ENCODE measurements around the gene SEC14L1. TPM values are rescaled to one million over a fixed set of nuclear protein-coding genes. Genes with fewer than 3 reads are reported as not detected.

SEC14L1 gene
- total RNA-seq, 1 experiment from 2014 or later: 25.8 TPM

DNA sequence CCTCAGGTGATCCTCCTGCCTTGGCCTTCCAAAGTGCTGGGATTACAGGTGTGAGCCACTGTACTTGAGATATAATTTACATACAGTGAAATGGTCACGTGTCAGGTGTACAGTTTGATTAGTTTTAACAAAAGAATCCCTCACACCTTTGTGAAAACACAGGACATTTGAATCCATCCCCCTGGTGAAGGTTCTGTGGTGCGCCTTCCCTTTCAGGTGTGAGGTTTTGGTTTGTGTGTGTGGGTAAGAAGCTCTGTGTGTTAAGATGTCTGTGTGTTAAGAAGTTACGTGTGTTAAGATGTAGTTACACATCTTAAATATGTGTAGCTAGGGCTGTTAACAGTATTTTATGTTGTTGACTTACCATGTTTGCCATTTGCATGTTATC, 4.4 kb downstream of the SEC14L1 start:
- intact Hi-C loops (cut with micrococcal nuclease): no loop called here
- TF ChIP-seq, protein P1, sequence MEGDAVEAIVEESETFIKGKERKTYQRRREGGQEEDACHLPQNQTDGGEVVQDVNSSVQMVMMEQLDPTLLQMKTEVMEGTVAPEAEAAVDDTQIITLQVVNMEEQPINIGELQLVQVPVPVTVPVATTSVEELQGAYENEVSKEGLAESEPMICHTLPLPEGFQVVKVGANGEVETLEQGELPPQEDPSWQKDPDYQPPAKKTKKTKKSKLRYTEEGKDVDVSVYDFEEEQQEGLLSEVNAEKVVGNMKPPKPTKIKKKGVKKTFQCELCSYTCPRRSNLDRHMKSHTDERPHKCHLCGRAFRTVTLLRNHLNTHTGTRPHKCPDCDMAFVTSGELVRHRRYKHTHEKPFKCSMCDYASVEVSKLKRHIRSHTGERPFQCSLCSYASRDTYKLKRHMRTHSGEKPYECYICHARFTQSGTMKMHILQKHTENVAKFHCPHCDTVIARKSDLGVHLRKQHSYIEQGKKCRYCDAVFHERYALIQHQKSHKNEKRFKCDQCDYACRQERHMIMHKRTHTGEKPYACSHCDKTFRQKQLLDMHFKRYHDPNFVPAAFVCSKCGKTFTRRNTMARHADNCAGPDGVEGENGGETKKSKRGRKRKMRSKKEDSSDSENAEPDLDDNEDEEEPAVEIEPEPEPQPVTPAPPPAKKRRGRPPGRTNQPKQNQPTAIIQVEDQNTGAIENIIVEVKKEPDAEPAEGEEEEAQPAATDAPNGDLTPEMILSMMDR (IDR thresholded peaks at IDR 0.05; ENCODE audit: unreplicated experiment): no peak
- no peaks in the 10 kb centered on the region for H3K27me3 Mint-ChIP-seq (ENCODE audit: insufficient read depth, unreplicated experiment)
- CTCF ChIA-PET: interaction anchor here (0.6 kb wide), 1 partner anchor 28 kb away, joined by 3 read pairs; no protein-coding TSS in a partner anchor
- no peak for DNase-seq (ENCODE audit: unreplicated experiment)
- H3K4me3 Mint-ChIP-seq (ENCODE audit: unreplicated experiment): no peak overlapping the region
- peaks cover 13% of the 10 kb centered on the region for H3K4me1 Mint-ChIP-seq (ENCODE audit: insufficient read depth, unreplicated experiment)
- H3K27ac Mint-ChIP-seq (ENCODE audit: low read depth, unreplicated experiment): no peak overlapping the region
- no TSS peak for BruUV-seq (replicated peaks)
- POLR2A ChIA-PET: interaction anchor here (0.9 kb wide), 1 partner anchor 19 kb away, joined by 3 read pairs; no protein-coding TSS in a partner anchor
- H3K36me3 Mint-ChIP-seq (ENCODE audit: insufficient read depth, unreplicated experiment): peaks cover 14% of the 10 kb centered on the region
- H3K9me3 Mint-ChIP-seq (ENCODE audit: unreplicated experiment): no peaks in the 10 kb centered on the region

DNA sequence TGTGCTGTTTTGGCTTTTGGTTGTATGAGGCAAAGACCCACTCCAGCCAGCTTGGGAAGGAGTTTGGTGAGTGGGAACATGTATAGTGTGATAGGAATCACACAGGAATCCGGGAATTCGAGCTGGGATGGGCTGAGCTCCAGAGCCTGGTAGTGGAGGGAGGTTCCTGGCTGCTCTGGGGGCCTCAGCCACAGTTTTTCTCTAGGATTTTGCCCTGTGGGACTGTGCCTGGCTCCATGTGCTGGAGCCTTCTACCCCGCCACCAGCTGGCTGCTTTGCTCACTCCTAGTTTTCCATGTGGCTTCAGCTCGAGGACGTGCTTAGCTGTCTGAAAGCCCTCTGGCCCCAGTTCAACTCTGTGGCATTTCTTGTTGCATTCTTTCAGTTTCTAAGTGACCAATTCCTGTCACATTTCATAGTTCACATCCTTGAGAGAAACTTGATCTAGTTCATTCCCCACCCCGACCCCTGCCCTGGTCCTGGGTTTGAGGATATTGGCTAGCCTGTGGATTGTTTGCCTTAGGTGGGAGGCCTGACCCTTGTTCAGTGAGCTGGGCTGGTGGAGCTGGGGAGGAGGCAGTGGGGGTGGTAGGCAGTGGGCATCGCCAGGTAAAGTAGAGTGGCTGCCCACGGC, 5.0 kb downstream of the SEC14L1 start:
- TF ChIP-seq, protein P1 (IDR thresholded peaks at IDR 0.05; ENCODE audit: unreplicated experiment): no peak
- Mint-ChIP-seq H3K4me1 (ENCODE audit: insufficient read depth, unreplicated experiment) (peaks cover 13% of the 10 kb centered on the region), H3K4me3 (ENCODE audit: unreplicated experiment) (no peak overlapping the region), H3K27me3 (ENCODE audit: insufficient read depth, unreplicated experiment) (no peaks in the 10 kb centered on the region), H3K36me3 (ENCODE audit: insufficient read depth, unreplicated experiment) (peaks cover 18% of the 10 kb centered on the region), H3K9me3 (ENCODE audit: unreplicated experiment) (no peaks in the 10 kb centered on the region), H3K27ac (ENCODE audit: low read depth, unreplicated experiment) (no peak overlapping the region)
- ChIA-PET CTCF (interaction anchor here (0.6 to 0.7 kb wide), 2 partner anchors 28 to 59 kb away, joined by 3 read pairs; no protein-coding TSS in a partner anchor), POLR2A (interaction anchor here (0.9 kb wide), 1 partner anchor 20 kb away, joined by 3 read pairs; no protein-coding TSS in a partner anchor)
- no TSS peak for BruUV-seq (replicated peaks)
- no peak for DNase-seq (ENCODE audit: unreplicated experiment)
- intact Hi-C loops (cut with micrococcal nuclease): no loop called here

DNA sequence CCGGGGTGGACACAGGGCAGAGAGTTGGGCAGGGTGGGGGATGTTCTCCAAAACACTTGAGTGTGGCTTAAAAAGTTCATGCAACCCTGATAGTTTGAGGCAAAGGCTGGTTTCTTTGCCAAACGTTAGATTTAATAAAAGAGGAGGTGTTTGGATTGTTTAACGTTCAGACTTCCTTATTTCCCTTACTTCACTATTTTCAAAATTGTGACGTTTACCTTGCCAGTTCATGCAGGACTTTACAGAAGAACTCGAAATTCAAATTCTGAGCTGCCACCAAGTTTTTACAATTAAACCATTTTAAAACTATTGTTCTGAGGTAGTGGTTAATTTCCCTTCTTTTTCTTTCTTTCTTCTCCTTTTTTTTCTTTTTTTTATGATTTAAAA, 5.5 kb downstream of the SEC14L1 start:
- Mint-ChIP-seq H3K9me3 (ENCODE audit: unreplicated experiment) (no peaks in the 10 kb centered on the region), H3K4me3 (ENCODE audit: unreplicated experiment) (no peak overlapping the region), H3K36me3 (ENCODE audit: insufficient read depth, unreplicated experiment) (peaks cover 20% of the 10 kb centered on the region), H3K27me3 (ENCODE audit: insufficient read depth, unreplicated experiment) (no peaks in the 10 kb centered on the region), H3K4me1 (ENCODE audit: insufficient read depth, unreplicated experiment) (peaks cover 13% of the 10 kb centered on the region), H3K27ac (ENCODE audit: low read depth, unreplicated experiment) (no peak overlapping the region)
- DNase-seq (ENCODE audit: unreplicated experiment): no peak
- ChIA-PET POLR2A (no interaction called here), CTCF (interaction anchor here (0.7 kb wide), 1 partner anchor 59 kb away, joined by 3 read pairs; no protein-coding TSS in a partner anchor)
- no TSS peak for BruUV-seq (replicated peaks)
- TF ChIP-seq, protein P1 (IDR thresholded peaks at IDR 0.05; ENCODE audit: unreplicated experiment): no peak
- intact Hi-C loops (cut with micrococcal nuclease): no loop called here

DNA sequence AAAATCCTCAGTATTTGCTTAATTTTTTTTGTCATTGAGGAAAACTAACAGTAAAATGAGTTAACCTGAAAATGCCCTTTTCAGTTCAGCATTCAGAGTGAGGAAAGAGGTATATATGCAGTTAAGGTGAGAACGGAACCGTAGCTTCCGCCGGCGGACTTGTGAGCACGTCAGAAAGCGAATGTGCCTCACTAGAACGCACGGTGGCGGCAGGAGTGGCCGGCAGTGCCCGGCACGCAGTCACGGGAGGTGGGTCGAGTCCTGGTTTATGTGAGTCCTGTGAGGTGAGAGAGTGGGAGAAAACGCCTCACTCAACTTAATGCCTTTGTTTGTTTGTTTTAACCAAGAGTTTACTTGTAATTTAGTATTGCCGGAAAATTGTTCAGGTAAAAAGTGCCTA, 6.1 kb downstream of the SEC14L1 start:
- intact Hi-C loops (cut with micrococcal nuclease): no loop called here
- no peak for DNase-seq (ENCODE audit: unreplicated experiment)
- Mint-ChIP-seq H3K36me3 (ENCODE audit: insufficient read depth, unreplicated experiment) (peaks cover 20% of the 10 kb centered on the region), H3K27me3 (ENCODE audit: insufficient read depth, unreplicated experiment) (no peaks in the 10 kb centered on the region), H3K9me3 (ENCODE audit: unreplicated experiment) (no peaks in the 10 kb centered on the region), H3K4me1 (ENCODE audit: insufficient read depth, unreplicated experiment) (peaks cover 10% of the 10 kb centered on the region), H3K27ac (ENCODE audit: low read depth, unreplicated experiment) (no peak overlapping the region), H3K4me3 (ENCODE audit: unreplicated experiment) (no peak overlapping the region)
- TF ChIP-seq, protein P1 (IDR thresholded peaks at IDR 0.05; ENCODE audit: unreplicated experiment): no peak
- ChIA-PET POLR2A (no interaction called here), CTCF (interaction anchor here (0.7 kb wide), 1 partner anchor 60 kb away, joined by 3 read pairs; no protein-coding TSS in a partner anchor)
- BruUV-seq (replicated peaks): no TSS peak

Data from MCF 10A (cell line).